Ureter (tissue), 1 donor: ENCODE measurements around the gene DSG4. TPM values are rescaled to one million over a fixed set of nuclear protein-coding genes. Genes with fewer than 3 reads are reported as not detected.

Experiments used
- DNase-seq: peaks from one replicate; pipeline ENCODE4 v3.0.0-alpha.2; 2020; ENCODE audit warnings: low spot score
- total RNA-seq: library from RNA; stranded (reverse); gene quantifications from one replicate; pipeline ENCODE4 v1.2.4, GENCODE V29; 2023
- donor health status: DM: yes; HTN: yes; CAD: no.

The DSG4 gene
- total RNA-seq, 1 donor from 2014 or later: not detected

GRCh38 chr18:31446854-31447253 is 70.3 kb downstream of the DSG4 start:
- no peak for DNase-seq

DNA sequence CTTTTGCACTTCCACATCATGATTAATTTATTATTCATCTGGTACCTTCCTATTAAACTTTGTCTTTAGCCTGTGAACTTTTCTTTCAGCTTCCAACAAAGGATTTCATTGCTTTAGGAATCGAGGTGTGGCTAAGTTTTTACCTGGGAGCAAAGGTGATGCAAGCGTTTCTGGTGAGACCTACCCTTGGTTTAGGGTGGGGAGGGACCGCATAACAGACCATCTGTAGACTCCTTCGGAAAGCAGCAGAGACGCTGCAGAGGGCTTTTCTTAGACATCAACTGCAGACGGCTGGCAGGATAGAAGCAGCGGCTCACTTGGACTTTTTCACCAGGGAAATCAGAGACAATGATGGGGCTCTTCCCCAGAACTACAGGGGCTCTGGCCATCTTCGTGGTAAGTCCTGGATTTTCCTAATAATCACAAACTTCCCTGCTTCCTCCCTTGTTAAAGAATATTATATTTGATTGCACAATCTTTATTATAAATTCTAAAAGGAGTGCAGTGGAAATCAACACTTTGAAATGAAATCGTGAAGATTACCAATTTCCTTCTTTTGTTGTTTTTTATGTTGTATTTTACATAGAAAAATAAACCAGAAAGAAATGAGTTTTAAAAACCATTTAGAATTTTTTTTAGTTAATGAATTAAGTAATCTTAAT is 71.1 kb downstream of the DSG4 start, which contains the start of gene DSG3:
Gene DSG3, plus strand, starts transcription at position 212 of the 662 bp plus-strand sequence. Its CDS starts 137 bp downstream, at position 349.
- DNase-seq: no peak

- no peak for DNase-seq
Observed at GRCh38 chr18:31450409-31450808, 73.8 kb downstream of the DSG4 start.

DNA sequence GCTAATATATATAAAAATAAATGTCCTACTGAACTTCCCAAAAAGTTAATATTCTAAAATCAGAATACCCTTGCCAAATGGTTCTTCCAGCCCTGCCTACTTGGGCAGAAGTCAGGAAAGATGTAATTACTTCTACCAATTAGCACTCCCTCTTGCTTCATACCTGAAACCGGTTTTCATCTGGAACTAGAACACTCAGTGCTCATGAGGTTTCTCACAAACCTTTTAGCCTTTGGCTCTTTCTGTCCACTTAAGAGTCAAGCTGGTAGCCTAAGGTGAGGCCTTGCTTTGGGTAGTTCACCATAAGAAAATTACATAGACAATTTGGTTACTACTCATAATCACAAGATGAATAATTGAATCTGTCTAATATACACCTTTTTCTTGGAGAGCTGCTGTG is 75.0 kb downstream of the DSG4 start:
- no peak for DNase-seq

GRCh38 chr18:31454066-31454708 is 77.6 kb downstream of the DSG4 start:
- DNase-seq: no peak

Other genes starting within 250 kb of the DSG4 start
- gene DSC1, start 213.9 kb upstream of the DSG4 start, total RNA-seq: not detected
- gene DSG1, start 58.6 kb upstream of the DSG4 start, total RNA-seq: 0.13 TPM
- 0.05 TPM for gene DSG3, start 71.0 kb downstream of the DSG4 start, total RNA-seq
- gene DSG2, start 121.4 kb downstream of the DSG4 start, total RNA-seq: 93.1 TPM
- 0.55 TPM for gene TTR, start 215.1 kb downstream of the DSG4 start, total RNA-seq